Breast epithelium (tissue), 4 donors: ENCODE results near the gene SNHG17. TPM values are rescaled to one million over a fixed set of nuclear protein-coding genes. Genes with fewer than 3 reads are reported as not detected.
"Not testable (repeated sequence)": the region's sequence is repeated elsewhere in the genome, so short reads cannot be mapped to it uniquely, and the experiment has no call there.

Experiments
- DNase-seq, 2 donors: peaks; one replicate each; pipeline ENCODE4 v3.0.0-alpha.2; 2019; ENCODE audit warnings: low spot score in 2 of 2
- H3K27ac ChIP-seq, 2 donors: fragments of 200-600 bp; sonication (generic) in 1 of 2; one replicate each; pipeline ENCODE4 v1.5.1; 2016 to 2019; ENCODE audit warnings: mild to moderate bottlenecking in 1 of 2
- H3K27me3 ChIP-seq, 2 donors: fragments of 200-600 bp; sonication (generic) in 1 of 2; one replicate each; pipeline versions ENCODE4 v1.5.1 to v1.6.0; 2017 to 2019; ENCODE audit warnings: control low read depth in 1 of 2, mild to moderate bottlenecking in 1 of 2
- H3K36me3 ChIP-seq: fragments of 200-600 bp; one replicate; pipeline ENCODE4 v1.5.1; 2019
- H3K4me1 ChIP-seq, 2 donors: fragments of 200-600 bp; sonication (generic); one replicate each; pipeline ENCODE4 v1.5.1; 2016 to 2019; ENCODE audit warnings: control low read depth in 1 of 2
- H3K4me3 ChIP-seq, 3 donors: fragments of 200-600 bp; sonication (generic); 1 replicate in 2 of 3; 2 replicates in 1 of 3; pipeline ENCODE4 v1.5.1; 2016 to 2019; ENCODE audit warnings: mild to moderate bottlenecking in 3 of 3, moderate library complexity in 2 of 3
- H3K9me3 ChIP-seq, 2 donors: fragments of 200-600 bp; sonication (generic) in 1 of 2; one replicate each; pipeline ENCODE4 v1.5.1; 2016 to 2019; ENCODE audit warnings: control low read depth in 1 of 2
- POLR2A ChIP-seq: fragments of 450-650 bp; IDR thresholded peaks from one replicate; pipeline ENCODE4 v1.6.1; 2016; ENCODE audit warnings: antibody characterized with exemption, mild to moderate bottlenecking, moderate library complexity
- POLR2AphosphoS5 ChIP-seq, 3 donors: sonication (generic); formaldehyde crosslinking; IDR thresholded peaks; one replicate each; pipeline ENCODE4 v1.6.1; 2017; ENCODE audit warnings: antibody characterized with exemption in 3 of 3
- intact Hi-C: fragments of 100-400 bp; cut with DNase I; formaldehyde crosslinking; loops from one replicate; pipeline ENCODE4 v1.15.1; 2023; ENCODE audit warnings: low total_unique reads
- total RNA-seq, 3 donors: library from RNA; depleted of rRNA; stranded (reverse); fragments of >200 nt; gene quantifications; one replicate each; pipeline ENCODE4 v1.1.0, GENCODE V29; 2016
- TF ChIP-seq, protein P1 (sequence below), 3 donors: fragments of 450-650 bp; IDR thresholded peaks; one replicate each; pipeline ENCODE4 v1.5.1; 2016 to 2017; ENCODE audit warnings: antibody characterized with exemption in 3 of 3, mild to moderate bottlenecking in 3 of 3, moderate library complexity in 3 of 3

SNHG17 gene
- total RNA-seq, 3 donors from 2014 or later = 14.2 to 25.2 (median 24.6) TPM

DNA sequence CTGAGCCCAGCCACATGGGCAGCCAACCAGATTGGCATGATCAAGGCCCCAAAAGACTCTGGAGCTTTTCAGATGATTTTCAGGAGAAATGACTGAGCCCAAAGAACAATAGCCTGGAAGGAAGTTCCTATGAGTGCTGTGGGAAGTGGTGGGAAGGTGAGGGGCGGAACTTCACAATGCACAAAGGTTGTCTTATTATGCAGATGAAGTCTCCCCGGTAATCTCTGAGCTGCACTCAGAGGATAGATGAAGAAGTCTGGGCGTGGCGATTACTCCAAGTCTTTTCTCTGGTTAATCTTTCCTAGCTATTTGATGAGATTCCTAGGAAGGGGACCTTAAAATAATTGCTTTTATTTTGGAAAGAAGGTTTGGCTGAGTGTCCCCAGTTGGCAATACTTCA is 52.0 kb downstream of the SNHG17 start:
- DNase-seq = no peak
- H3K36me3 ChIP-seq = no peaks in the 10 kb centered on the region
- H3K27ac ChIP-seq = no peak overlapping the region
- no peaks in the 10 kb centered on the region for H3K27me3 ChIP-seq
- intact Hi-C loops = no loop called here
- H3K4me3 ChIP-seq = no peak overlapping the region
- no peaks in the 10 kb centered on the region for H3K4me1 ChIP-seq
- no peak for TF ChIP-seq POLR2AphosphoS5 (IDR thresholded peaks at IDR 0.05)
- H3K9me3 ChIP-seq = no peaks in the 10 kb centered on the region

GRCh38 chr20:38377838-38378237 is 57.3 kb downstream of the SNHG17 start:
- H3K4me3 ChIP-seq, H3K9me3 ChIP-seq, H3K27me3 ChIP-seq, H3K4me1 ChIP-seq, DNase-seq, intact Hi-C loops, H3K36me3 ChIP-seq, H3K27ac ChIP-seq: not testable (repeated sequence)

DNA sequence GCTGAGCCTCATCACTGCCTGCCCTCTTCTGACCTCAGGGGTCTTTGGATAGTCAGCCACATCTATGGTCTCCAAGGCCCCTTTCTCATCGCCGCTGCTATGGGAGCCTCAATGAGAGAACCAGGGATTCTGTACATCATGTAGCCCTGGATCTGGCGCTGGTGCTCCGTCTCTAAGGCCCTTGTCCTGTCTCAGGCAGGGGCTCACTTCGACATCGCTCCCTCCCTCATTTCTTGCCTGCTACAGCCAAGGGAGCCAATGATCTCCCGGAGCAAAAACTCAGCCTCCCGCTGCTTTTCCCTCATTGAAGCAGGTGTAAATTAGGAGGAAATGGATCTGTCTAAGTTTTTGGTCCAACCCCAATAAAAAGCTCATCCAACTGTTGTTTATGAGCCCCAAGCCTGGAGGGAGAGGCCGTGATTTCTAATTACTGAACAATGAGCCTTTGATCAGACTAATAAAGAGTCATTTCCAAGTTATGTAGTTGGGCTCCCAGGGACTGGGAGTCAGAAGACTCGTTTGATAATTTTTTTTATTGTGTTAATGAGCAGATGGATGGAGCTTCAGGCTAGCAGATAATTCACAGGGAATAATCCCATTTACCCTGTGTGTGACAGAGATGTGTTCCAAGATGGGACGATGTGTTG is 58.0 kb downstream of the SNHG17 start:
- TF ChIP-seq POLR2A = no peak
- no peak for TF ChIP-seq POLR2AphosphoS5 (IDR thresholded peaks at IDR 0.05)
- TF ChIP-seq, protein P1, sequence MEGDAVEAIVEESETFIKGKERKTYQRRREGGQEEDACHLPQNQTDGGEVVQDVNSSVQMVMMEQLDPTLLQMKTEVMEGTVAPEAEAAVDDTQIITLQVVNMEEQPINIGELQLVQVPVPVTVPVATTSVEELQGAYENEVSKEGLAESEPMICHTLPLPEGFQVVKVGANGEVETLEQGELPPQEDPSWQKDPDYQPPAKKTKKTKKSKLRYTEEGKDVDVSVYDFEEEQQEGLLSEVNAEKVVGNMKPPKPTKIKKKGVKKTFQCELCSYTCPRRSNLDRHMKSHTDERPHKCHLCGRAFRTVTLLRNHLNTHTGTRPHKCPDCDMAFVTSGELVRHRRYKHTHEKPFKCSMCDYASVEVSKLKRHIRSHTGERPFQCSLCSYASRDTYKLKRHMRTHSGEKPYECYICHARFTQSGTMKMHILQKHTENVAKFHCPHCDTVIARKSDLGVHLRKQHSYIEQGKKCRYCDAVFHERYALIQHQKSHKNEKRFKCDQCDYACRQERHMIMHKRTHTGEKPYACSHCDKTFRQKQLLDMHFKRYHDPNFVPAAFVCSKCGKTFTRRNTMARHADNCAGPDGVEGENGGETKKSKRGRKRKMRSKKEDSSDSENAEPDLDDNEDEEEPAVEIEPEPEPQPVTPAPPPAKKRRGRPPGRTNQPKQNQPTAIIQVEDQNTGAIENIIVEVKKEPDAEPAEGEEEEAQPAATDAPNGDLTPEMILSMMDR (IDR thresholded peaks at IDR 0.05) = no peak
- Histone ChIP-seq H3K4me1 (no peaks in the 10 kb centered on the region), H3K9me3 (no peaks in the 10 kb centered on the region), H3K27ac (no peak overlapping the region), H3K4me3 (no peak overlapping the region), H3K27me3 (no peaks in the 10 kb centered on the region), H3K36me3 (no peaks in the 10 kb centered on the region)
- intact Hi-C loops = no loop called here
- peak in 1 of 2 donors; percentile 19 for DNase-seq

DNA sequence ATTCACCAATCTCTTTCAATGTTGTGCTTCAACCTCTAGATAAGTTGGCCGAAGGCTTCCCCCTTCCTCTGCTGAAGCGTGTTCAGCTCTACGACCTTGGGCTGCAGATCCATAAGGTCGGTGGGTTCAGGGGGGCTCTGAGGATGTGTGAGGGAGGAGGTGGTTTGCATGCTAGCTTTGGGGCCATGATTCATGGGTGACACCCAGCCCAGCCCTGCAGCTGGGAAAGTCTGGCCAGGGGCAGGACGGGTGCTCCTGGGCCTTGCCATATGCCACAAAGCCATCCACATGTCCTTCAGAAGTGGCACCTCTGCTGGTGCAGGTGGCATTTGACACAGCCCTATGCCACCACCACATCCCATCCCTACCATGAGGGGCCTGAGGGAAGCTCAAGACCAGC is 61.2 kb downstream of the SNHG17 start:
- no peaks in the 10 kb centered on the region for H3K36me3 ChIP-seq
- TF ChIP-seq, protein P1 (IDR thresholded peaks at IDR 0.05) = no peak
- TF ChIP-seq POLR2A (no peak), POLR2AphosphoS5 (IDR thresholded peaks at IDR 0.05) (no peak)

DNA sequence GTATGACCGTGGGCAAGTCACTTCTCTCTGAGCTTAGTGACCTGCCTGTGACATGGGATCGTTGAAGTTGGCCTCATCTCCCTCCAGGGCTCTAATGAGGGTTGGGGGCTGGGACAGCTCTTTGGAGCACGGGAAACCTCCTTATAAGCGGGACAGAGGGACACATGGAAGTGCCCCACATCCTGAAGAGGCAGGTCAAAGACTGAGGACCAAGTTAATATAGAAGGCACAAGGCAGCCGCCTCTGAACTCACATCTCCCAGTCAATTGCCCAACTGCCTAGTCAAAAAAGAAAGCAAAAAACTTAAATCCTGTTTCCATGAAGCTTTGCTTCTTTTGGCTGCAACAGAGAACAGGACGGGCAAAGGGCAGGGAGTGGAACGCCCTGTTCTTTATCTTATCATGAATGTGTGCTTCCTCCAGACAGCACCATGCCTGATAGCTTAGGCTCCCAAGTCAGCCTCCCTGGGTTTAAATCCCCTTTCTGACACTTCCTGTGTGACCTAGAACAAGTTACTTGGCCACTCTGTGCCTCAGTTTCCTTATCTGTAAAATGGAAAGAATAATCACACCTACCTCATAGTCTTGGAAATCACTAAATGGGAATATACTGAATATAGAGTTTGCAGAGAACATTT is 61.8 kb downstream of the SNHG17 start:
- H3K9me3 ChIP-seq = no peaks in the 10 kb centered on the region
- H3K4me3 ChIP-seq = no peak overlapping the region
- H3K36me3 ChIP-seq = no peaks in the 10 kb centered on the region
- H3K27me3 ChIP-seq = no peaks in the 10 kb centered on the region
- no peaks in the 10 kb centered on the region for H3K4me1 ChIP-seq
- TF ChIP-seq POLR2AphosphoS5 (IDR thresholded peaks at IDR 0.05) (no peak), POLR2A (no peak)
- TF ChIP-seq, protein P1 (IDR thresholded peaks at IDR 0.05) = no peak
- no peak overlapping the region for H3K27ac ChIP-seq
- intact Hi-C loops = no loop called here
- no peak for DNase-seq

More for the DNA sequence above, 61.2 kb downstream of the SNHG17 start:
- no peak overlapping the region for H3K4me3 ChIP-seq
- no peaks in the 10 kb centered on the region for H3K27me3 ChIP-seq
- no peaks in the 10 kb centered on the region for H3K9me3 ChIP-seq
- intact Hi-C loops = no loop called here
- DNase-seq = no peak
- H3K4me1 ChIP-seq = no peaks in the 10 kb centered on the region
- no peak overlapping the region for H3K27ac ChIP-seq

GRCh38 chr20:38372806-38373205 is 62.3 kb downstream of the SNHG17 start:
- intact Hi-C loops = no loop called here
- no peaks in the 10 kb centered on the region for H3K27me3 ChIP-seq
- H3K27ac ChIP-seq = no peak overlapping the region

More at GRCh38 chr20:38372806-38373205, 62.3 kb downstream of the SNHG17 start:
- Histone ChIP-seq H3K36me3 (no peaks in the 10 kb centered on the region), H3K4me1 (no peaks in the 10 kb centered on the region), H3K4me3 (no peak overlapping the region), H3K9me3 (no peaks in the 10 kb centered on the region)
- TF ChIP-seq POLR2A (no peak), POLR2AphosphoS5 (IDR thresholded peaks at IDR 0.05) (no peak)
- TF ChIP-seq, protein P1 (IDR thresholded peaks at IDR 0.05) = no peak
- DNase-seq = no peak
